Suprapubic skin (tissue), 3 donors: ENCODE measurements around the gene CBLB.

ENCODE experiments used
- EP300 ChIP-seq: sonication (generic); formaldehyde crosslinking; IDR thresholded peaks from one replicate; pipeline ENCODE4 v1.6.1; 2017; ENCODE audit warnings: antibody characterized with exemption
- TF ChIP-seq, protein P1 (sequence below), 2 donors: fragments of 200-600 bp in 1 of 2; fragments of 450-650 bp in 1 of 2; sonication (generic) in 1 of 2; IDR thresholded peaks; one replicate each; pipeline ENCODE4 v1.5.1; 2016 to 2019; ENCODE audit warnings: antibody characterized with exemption in 2 of 2, mild to moderate bottlenecking in 1 of 2, moderate library complexity in 1 of 2

DNA sequence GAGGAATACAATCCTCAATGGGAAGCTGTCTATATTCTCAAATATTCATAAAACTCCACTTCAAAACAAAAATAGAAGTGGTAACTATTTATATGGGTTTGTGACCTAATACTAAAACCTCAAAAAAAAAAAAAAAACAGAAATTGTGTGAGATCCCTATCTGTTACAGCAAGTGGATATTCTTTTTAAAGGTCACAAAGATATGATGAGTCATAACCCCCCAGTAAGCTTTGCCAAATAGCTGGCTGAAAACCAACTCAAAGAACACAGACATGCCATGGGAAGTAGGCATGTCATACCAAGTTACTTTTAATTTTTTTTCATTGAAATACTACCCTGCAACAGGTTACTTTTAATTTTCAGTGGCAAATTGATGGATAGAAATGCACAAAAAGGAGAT, 62.5 kb downstream of the CBLB start:
- TF ChIP-seq, protein P1, sequence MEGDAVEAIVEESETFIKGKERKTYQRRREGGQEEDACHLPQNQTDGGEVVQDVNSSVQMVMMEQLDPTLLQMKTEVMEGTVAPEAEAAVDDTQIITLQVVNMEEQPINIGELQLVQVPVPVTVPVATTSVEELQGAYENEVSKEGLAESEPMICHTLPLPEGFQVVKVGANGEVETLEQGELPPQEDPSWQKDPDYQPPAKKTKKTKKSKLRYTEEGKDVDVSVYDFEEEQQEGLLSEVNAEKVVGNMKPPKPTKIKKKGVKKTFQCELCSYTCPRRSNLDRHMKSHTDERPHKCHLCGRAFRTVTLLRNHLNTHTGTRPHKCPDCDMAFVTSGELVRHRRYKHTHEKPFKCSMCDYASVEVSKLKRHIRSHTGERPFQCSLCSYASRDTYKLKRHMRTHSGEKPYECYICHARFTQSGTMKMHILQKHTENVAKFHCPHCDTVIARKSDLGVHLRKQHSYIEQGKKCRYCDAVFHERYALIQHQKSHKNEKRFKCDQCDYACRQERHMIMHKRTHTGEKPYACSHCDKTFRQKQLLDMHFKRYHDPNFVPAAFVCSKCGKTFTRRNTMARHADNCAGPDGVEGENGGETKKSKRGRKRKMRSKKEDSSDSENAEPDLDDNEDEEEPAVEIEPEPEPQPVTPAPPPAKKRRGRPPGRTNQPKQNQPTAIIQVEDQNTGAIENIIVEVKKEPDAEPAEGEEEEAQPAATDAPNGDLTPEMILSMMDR (IDR thresholded peaks at IDR 0.05) = no peak
- TF ChIP-seq EP300 = no peak
